Esophagus muscularis mucosa (tissue), 4 donors: Measurements from ENCODE around the gene PRDX4.

Experiments used
- CTCF ChIP-seq, 3 experiments: fragments of 200-600 bp in 2 of 3; fragments of 450-650 bp in 1 of 3; sonication (generic) in 2 of 3; IDR thresholded peaks; one replicate each; pipeline ENCODE4 v1.5.1; 2017 to 2019; ENCODE audit warnings: antibody characterized with exemption in 3 of 3, mild to moderate bottlenecking in 2 of 3, moderate library complexity in 1 of 3
- EP300 ChIP-seq: sonication (generic); formaldehyde crosslinking; IDR thresholded peaks from one replicate; pipeline ENCODE4 v1.6.1; 2017; ENCODE audit warnings: antibody characterized with exemption
- POLR2A ChIP-seq: fragments of 450-650 bp; IDR thresholded peaks from one replicate; pipeline ENCODE4 v1.6.1; 2017; ENCODE audit warnings: antibody characterized with exemption, moderate library complexity, mild to moderate bottlenecking, low read depth

DNA sequence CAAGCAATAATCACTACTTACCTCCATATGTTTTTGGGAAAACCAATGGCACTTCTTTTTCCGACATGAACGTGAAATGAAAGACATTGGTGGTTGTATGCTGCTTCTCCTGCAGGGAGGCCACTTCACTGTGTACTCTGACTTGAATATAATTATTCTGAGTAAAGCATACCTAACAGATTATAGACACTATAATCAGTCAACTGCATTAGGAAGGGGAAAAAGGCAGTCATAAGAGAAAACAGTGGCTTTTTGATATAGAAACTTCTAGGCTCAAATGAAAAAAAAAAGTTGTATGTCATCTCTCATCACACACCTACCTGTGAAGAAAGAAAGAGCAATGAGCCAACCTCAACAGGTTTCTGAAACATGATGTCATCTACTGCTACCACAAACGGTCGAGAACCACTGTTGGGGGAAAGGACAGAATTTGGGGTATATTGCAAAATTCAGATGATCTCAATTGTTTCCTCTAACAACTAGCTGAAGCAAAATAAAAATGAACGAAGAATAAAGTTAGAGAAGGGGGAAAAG, 37.4 kb downstream of the PRDX4 start:
- no peak for TF ChIP-seq CTCF (IDR thresholded peaks at IDR 0.05)
- TF ChIP-seq EP300 = no peak
- no peak for TF ChIP-seq POLR2A
